GM19467 (cell line): ENCODE measurements around the gene STARD9.
"Not testable (repeated sequence)": the region's sequence is repeated elsewhere in the genome, so short reads cannot be mapped to it uniquely, and the experiment has no call there.

Source experiments
- ATAC-seq: cut with Tn5 transposase; IDR thresholded peaks from one replicate; pipeline ENCODE4 v1.9.1; 2021; ENCODE audit warnings: mild to moderate bottlenecking, moderate library complexity; ENCODE audit not compliant: unreplicated experiment

Gene STARD9

GRCh38 chr15:42575188-42576039 is at the start of gene STARD9:
TSS of gene STARD9 (plus strand) at chr15:42575606. CDS start at chr15:42575716, 110 bp downstream.
- ATAC-seq: peak; percentile 87

- ATAC-seq: no peak
These were observed 46.4 kb upstream of the STARD9 start for GRCh38 chr15:42528970-42529369.

GRCh38 chr15:42533246-42533645 is 42.2 kb upstream of the STARD9 start:
- no peak for ATAC-seq

GRCh38 chr15:42544853-42545629 is 30.4 kb upstream of the STARD9 start:
- ATAC-seq: no peak

GRCh38 chr15:42547918-42548248 is 27.5 kb upstream of the STARD9 start:
- peak; percentile 9 for ATAC-seq

DNA sequence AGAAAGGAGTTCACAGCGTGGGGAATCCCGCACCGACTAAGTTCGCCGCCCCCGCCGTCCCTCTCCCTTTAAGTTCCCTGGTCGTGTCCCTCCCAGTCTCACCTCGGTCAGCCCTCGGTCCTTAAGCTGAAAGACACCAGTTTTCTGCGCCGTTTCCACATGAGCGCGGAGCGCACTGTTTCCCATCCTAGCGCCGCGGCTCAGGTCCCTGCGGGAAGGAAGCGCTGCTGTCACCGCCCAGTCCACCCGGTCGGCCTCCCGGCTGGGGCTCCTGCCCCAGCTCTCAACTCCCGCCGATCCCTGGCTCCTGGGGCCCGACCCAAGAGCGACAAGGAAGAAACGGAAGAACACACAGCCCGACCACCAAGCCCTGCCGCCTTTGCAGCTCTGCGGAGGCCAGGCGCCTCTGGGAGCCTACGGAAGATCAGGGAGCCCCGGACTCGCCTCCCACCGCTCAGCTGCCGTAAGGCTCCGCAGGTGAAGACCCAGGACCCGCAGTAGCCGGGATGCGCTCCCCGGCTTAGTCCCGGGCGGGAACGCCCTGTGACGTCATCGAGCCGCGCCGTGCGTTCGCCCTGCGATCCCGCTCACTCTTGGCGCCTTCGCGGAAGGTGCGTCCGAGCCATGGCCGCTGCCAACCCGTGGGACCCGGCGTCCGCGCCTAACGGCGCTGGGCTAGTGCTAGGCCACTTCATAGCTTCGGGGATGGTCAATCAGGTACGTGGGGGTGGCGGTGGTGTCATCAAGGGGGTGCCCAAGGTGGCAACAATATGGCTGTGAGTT is 27.0 kb upstream of the STARD9 start, which contains the start of the genes HAUS2 and LRRC57:
Gene HAUS2 (plus strand): TSS at position 590 of the 783 bp plus-strand sequence. CDS start 35 bp downstream, at position 625.
Gene LRRC57 (minus strand): TSS at position 545 of the 783 bp plus-strand sequence. CDS start 359 bp downstream, at position 186.
- ATAC-seq: peak; percentile 75

GRCh38 chr15:42549032-42549491 is 26.3 kb upstream of the STARD9 start:
- ATAC-seq: peak; percentile 32

DNA sequence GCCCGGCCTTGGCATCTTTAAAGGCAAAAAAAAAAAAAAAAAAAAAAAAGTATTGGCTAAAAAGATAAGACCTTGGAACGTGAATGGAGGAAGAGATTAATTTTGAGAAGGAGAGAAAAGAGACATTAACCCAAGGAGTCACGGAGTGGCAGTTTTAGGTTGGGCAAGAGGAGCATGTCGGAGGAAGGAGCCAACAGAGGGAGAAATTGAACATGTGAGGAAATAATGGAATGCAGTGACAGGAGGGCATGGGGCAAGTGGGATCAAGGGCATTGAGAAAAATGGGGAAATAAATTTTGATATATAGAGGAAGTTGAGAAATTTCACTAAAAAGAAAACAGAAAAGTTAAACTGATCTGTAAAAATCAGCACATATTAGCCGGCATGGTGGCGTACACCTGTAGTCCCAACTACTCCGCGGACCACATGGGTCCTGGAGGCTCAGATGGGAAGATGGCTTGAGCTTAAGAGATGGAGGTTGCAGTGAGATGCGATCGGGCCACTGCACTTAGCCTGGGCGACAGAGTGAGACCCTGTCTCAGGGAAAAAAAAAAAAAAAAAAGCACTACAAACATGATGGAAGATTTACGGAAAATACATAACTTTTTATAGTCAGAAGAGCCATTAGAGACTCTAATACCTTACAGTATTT is 25.5 kb upstream of the STARD9 start:
- ATAC-seq: no peak

DNA sequence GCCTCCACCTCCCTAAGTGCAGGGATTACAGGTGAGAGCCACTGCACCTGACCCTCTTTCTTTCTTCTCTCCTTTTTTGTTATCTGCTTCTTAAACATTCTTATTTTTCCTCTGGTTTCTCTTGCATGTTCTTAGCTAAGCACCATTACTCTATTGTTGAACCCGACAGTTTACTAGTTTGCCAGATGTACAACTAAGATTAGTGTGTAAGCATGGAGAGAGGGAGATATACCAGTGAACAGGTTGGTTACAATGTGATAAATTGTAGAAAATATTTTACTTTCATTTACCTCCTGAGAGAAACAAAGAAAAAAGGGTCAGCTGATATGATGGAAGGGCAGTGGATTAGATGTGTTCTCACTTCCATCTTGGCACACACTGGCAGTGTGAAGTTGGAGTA is 21.9 kb upstream of the STARD9 start:
- ATAC-seq: no peak

GRCh38 chr15:42556550-42557207 is 18.7 kb upstream of the STARD9 start:
- not testable (repeated sequence) for ATAC-seq

- ATAC-seq: no peak
These were observed 16.7 kb upstream of the STARD9 start for GRCh38 chr15:42558739-42559138.

DNA sequence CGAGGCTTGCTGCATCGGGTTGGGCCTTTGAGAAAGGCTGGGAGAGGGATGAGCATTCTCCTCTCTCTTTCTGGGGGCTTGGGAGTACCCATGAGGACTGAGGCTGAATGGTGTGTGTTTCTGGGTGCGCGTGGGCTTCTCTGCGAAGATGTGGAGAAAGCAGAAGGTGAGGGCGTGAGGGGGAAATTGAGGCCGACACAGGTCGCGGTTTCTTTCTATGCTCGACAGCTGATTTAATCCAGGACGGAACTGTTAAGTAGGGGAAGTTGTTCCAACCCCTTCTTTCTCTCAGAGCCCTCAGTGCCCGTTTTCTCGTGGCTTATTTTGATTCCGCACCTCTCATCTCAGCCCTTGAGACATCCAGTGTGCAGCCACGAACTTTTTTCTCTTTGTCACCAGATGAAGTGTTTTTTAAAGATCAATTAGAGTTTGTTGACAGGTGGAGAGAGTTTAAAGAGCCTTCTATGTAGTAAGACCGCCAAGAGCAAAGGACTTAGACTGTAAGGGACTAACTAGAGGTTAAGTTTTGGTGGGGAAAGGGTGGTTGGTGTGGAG is 711 bp downstream of the STARD9 start:
- ATAC-seq: no peak

GRCh38 chr15:42576776-42577175 is 1.4 kb downstream of the STARD9 start:
- no peak for ATAC-seq

GRCh38 chr15:42577514-42578031 is 2.2 kb downstream of the STARD9 start:
- ATAC-seq: no peak

GRCh38 chr15:42578984-42579537 is 3.7 kb downstream of the STARD9 start:
- no peak for ATAC-seq

DNA sequence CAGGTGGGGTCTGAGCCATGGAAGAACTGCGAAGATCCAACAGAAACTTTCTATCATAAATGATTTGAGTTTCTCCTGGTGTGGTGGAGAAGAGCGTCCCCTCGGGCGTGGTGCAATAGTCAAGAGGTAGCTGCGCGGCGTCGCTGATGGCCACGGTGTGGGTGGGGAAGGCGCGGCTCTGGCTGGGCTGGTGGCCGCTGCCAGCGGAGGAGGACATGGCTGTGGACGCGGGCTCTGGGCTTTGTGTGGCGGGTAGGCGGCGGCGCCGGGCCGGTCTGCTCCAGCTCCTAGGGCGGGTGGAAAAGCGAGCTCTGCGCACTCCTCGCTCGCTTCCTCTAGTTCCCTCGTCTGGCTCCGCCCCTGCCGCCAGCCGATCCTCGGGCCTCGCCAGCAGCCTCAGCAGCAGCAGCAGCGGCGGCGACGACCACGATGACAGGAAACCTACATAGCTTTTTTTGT is 5.9 kb downstream of the STARD9 start:
- peak; percentile 75 for ATAC-seq

DNA sequence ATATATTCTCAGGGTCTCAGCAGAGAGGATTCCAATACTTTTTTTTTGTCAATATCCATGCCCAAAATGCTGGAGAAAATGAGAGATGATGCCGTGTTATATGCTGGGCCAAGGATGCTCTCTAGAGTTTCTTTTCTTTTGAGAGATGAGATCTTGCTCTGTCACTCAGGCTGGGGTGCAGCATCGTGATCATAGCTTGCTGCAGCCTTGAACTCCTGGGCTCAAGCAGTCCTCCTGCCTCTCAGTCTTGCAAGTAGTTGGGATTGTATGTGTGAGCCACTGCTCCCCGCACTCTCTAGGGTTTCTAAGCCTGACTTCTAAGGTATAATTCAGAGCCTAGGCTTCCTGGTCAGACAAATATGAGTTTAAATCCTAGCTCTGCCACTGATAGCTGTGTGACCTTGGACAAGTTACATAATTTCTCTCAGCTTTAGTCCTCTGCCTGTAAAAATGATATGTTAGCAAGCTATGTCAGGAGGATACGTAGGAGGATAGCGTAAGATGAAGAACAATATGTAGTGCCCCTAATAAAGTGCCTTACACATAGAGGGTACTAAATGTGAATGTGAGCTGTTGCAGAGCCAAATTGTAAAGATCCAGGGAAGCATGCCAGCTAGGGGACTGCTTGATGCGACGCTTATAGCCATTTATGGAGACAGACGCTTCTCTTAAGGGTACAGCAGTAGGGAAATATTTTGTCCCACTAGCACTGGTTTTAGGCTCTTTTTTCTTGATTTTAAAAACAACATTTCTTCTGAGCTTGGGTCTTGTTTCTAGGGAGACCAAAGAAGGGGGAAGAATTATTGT is 7.4 kb downstream of the STARD9 start:
- no peak for ATAC-seq
